ENCODE results near the gene GIPC2. TPM values are rescaled to one million over a fixed set of nuclear protein-coding genes. Genes with fewer than 3 reads are reported as not detected.

GIPC2 gene
- total RNA-seq, 2 experiments from 2014 or later: 0.17 TPM; not detected in 1

DNA sequence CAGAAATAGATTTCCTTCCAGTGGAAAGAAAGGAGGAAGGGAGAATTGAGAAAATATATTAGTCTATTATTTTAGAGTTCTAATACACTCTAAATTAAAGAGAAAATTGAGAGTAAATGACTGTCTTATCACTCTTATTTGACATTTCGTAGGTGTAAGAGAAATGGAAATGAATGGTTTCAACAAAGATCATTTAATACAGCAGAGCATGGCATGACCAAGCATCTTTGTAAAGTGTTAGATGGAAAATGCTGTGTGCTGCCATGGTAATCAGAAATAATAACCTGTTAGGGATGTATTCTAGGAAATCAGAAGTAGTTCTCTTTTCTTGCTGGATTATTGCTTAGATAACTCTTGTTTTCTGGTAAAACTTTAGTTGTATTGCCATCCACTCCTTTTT is 90.9 kb downstream of the GIPC2 start:
- no peaks in the 10 kb centered on the region for H3K36me3 Mint-ChIP-seq
- peaks cover 2% of the 10 kb centered on the region for H3K4me1 Mint-ChIP-seq (ENCODE audit: low read depth)
- H3K27me3 Mint-ChIP-seq: no peaks in the 10 kb centered on the region
- intact Hi-C loops (cut with micrococcal nuclease): no loop called here
- no peak for DNase-seq
- no peak overlapping the region for H3K4me3 Mint-ChIP-seq
- no peak overlapping the region for H3K27ac Mint-ChIP-seq
- no peaks in the 10 kb centered on the region for H3K9me3 Mint-ChIP-seq
- POLR2A ChIA-PET: no interaction called here
- CTCF ChIA-PET: no interaction called here

DNA sequence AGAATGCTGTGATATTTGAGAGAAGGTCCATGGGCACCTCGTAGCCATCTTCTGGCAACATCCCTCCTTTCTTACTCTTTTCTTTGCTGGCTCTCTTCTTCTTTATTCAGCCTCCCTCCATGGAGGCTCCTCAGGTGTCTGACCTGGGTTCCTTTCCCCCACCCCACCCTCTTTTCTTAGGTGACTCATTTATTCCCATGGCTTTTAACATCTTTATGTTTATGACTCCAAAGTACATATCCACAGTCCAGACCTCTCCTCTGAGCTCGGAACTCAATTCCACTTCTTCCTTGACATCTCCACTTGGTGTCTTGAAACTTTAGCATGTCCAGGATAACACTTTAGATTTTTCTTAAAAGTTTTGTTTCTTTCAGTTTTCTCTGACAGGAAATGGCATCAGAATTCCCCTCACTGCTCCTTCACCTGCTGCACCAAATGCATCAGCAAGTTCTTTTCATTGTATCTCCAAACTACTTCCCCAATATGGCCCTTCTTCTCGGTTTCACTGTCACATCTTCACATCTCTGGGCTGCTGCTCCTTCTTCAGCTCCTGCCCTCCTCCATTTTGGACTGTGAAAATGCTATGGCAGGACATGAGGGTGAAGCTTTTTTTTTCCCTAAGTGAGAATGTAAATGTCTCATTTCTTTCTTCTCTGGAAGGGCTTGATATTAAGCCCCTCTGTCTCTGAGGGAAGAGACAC is 95.9 kb downstream of the GIPC2 start:
- DNase-seq: no peak
- Mint-ChIP-seq H3K4me3 (no peak overlapping the region), H3K36me3 (no peaks in the 10 kb centered on the region), H3K4me1 (ENCODE audit: low read depth) (peaks cover 16% of the 10 kb centered on the region), H3K27me3 (no peaks in the 10 kb centered on the region), H3K27ac (no peak overlapping the region), H3K9me3 (no peaks in the 10 kb centered on the region)
- CTCF ChIA-PET: interaction anchor here (0.6 to 3.7 kb wide), 3 partner anchors 11 to 476 kb away, joined by 3 to 31 read pairs (median 4); no protein-coding TSS in a partner anchor
- POLR2A ChIA-PET: no interaction called here
- intact Hi-C loops (cut with micrococcal nuclease): no loop called here

DNA sequence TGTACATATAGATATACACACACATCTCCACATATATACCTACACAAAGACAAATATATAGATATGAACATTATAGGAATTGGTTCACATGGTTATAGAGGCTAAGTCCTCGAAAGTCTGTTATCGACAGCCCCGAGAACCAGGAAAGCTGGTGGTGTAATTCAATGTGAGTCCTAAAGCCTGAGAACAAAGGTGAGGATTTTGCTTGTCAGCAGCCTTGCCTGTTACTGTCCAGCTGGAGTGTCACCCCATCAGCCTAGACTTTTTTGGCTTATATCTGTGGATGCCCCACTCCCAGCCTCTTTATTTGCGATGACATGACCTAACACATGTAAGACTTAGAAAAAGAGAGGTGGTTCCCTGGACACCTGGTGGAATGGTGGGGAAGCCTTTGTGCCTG is 97.0 kb downstream of the GIPC2 start:
- H3K36me3 Mint-ChIP-seq: no peaks in the 10 kb centered on the region
- H3K4me3 Mint-ChIP-seq: peak overlapping the region; percentile 62
- no peaks in the 10 kb centered on the region for H3K27me3 Mint-ChIP-seq
- intact Hi-C loops (cut with micrococcal nuclease): no loop called here
- H3K9me3 Mint-ChIP-seq: no peaks in the 10 kb centered on the region
- H3K4me1 Mint-ChIP-seq (ENCODE audit: low read depth): peaks cover 16% of the 10 kb centered on the region
- ChIA-PET CTCF (interaction anchor here (1.3 to 3.7 kb wide), 3 partner anchors 12 to 475 kb away, joined by 3 to 31 read pairs (median 4); partner anchors contain the start of gene DNAJB4), POLR2A (no interaction called here)
- no peak for DNase-seq
- H3K27ac Mint-ChIP-seq: no peak overlapping the region

DNA sequence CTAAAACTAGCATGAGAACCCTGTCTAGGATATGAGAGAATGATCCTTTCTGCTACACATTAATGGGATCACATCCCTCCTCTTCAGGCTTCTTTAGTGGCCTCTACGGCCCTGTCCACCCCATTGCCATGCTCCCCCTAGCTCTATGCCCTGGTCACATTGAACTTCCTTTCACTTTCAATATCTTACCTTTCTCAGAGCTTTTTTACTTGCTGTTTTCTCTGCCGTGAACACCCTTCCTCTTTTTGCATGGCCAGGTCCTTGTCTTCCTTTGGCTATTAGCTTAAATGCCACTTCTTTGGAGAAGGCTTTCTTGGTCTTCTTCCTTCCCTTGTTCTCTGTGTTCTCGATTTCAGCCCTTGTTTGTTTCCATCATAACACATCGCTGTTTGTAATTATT is 97.4 kb downstream of the GIPC2 start:
- no peaks in the 10 kb centered on the region for H3K9me3 Mint-ChIP-seq
- peak overlapping the region; percentile 4 for H3K27ac Mint-ChIP-seq
- intact Hi-C loops (cut with micrococcal nuclease): no loop called here
- no peaks in the 10 kb centered on the region for H3K27me3 Mint-ChIP-seq
- POLR2A ChIA-PET: no interaction called here
- peak overlapping the region; percentile 62 for H3K4me3 Mint-ChIP-seq
- CTCF ChIA-PET: interaction anchor here (1.3 to 3.7 kb wide), 3 partner anchors 12 to 474 kb away, joined by 3 to 31 read pairs (median 4); partner anchors contain the start of gene DNAJB4
- H3K4me1 Mint-ChIP-seq (ENCODE audit: low read depth): peaks cover 16% of the 10 kb centered on the region
- no peaks in the 10 kb centered on the region for H3K36me3 Mint-ChIP-seq
- no peak for DNase-seq

DNA sequence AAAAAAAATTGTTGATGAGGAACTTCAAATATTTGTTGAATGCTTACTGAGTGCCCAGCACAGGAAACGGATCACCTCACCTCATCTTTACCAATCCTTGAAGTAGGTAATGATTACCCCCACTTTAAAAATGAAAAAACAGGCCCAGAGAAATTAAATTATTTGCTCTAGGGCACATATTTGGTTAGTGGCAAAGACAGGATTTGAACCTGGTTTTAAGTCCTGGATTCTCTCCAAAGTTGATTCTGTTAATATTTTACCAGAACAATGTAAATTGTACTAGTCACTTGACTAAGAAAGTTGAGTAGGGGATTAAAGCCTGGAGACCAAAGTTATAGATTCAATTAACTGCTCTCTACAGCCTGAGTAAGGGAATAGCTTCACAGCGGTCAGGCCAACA is 97.9 kb downstream of the GIPC2 start:
- Mint-ChIP-seq H3K27ac (no peak overlapping the region), H3K4me1 (ENCODE audit: low read depth) (peaks cover 16% of the 10 kb centered on the region), H3K36me3 (no peaks in the 10 kb centered on the region), H3K9me3 (no peaks in the 10 kb centered on the region), H3K4me3 (peak overlapping the region; percentile 62), H3K27me3 (no peaks in the 10 kb centered on the region)
- ChIA-PET CTCF (interaction anchor here (1.3 to 3.1 kb wide), 3 partner anchors 12 to 464 kb away, joined by 3 to 19 read pairs (median 18); partner anchors contain the start of gene DNAJB4), POLR2A (no interaction called here)
- DNase-seq: no peak
- intact Hi-C loops (cut with micrococcal nuclease): loop anchor here (2.0 kb wide), 1 partner anchor 461 kb away; no protein-coding TSS in a partner anchor

DNA sequence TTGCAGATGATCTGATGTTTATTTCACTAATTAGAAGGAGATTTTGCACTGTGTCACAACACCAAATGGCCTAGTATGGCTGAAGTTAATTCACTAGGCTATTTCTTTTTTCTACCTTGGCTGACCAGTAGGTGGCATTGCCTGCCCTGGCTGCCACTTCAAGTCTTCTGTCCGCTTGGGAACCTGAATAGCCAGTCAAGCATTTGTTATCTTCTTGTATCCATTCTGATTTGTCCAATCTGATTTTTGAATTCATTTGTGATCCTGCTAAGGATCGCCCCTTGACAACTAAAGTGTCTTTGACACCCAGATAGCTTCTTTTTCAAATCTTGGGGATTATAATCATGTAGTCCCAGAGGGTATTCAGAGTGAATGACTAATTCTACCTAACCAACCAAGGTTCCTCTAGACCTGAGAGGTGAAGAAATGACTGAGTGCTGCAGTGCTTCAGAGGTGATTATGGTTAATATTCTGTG is 99.4 kb downstream of the GIPC2 start:
- Mint-ChIP-seq H3K4me3 (no peak overlapping the region), H3K4me1 (ENCODE audit: low read depth) (peaks cover 16% of the 10 kb centered on the region), H3K9me3 (no peaks in the 10 kb centered on the region), H3K36me3 (no peaks in the 10 kb centered on the region), H3K27me3 (no peaks in the 10 kb centered on the region), H3K27ac (no peak overlapping the region)
- intact Hi-C loops (cut with micrococcal nuclease): loop anchor here (1.0 to 2.0 kb wide), 3 partner anchors 460 to 531 kb away; no protein-coding TSS in a partner anchor
- ChIA-PET POLR2A (no interaction called here), CTCF (interaction anchor here (0.9 to 3.1 kb wide), 7 partner anchors 10 to 531 kb away, joined by 3 to 19 read pairs (median 6); no protein-coding TSS in a partner anchor)
- peak; percentile 50 for DNase-seq

DNA sequence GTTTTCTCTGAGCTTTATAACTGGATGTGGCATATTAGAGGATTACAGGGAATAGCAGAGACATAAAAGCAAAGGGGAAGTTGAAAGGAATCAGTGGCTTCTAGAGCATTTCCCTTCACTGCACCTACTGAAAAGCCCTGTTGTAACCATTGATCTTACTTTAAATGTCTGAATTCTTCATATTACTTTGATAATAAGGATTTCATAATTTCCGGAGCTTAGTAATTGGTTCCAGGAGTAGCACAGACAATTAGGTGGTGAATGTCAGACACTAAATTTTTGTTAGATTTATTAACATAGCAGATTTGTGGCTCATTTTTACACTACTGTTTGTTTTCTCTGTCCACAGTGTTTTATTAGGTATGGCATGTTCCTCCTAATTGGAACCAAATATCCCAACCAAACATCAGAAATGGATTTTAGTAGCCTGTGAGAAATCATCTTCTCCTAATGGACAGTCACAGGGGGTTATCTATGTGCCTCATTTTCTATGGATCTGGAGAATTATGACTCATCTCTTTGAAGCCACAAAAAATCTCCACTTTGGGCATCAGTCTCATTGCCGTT is 100.5 kb downstream of the GIPC2 start:
- CTCF ChIA-PET: interaction anchor here (0.6 to 3.1 kb wide), 6 partner anchors 9 to 673 kb away, joined by 3 to 19 read pairs (median 9); no protein-coding TSS in a partner anchor
- POLR2A ChIA-PET: no interaction called here
- no peaks in the 10 kb centered on the region for H3K9me3 Mint-ChIP-seq
- no peak for DNase-seq
- H3K4me3 Mint-ChIP-seq: no peak overlapping the region
- intact Hi-C loops (cut with micrococcal nuclease): no loop called here
- peaks cover 16% of the 10 kb centered on the region for H3K4me1 Mint-ChIP-seq (ENCODE audit: low read depth)
- no peak overlapping the region for H3K27ac Mint-ChIP-seq
- no peaks in the 10 kb centered on the region for H3K36me3 Mint-ChIP-seq
- H3K27me3 Mint-ChIP-seq: no peaks in the 10 kb centered on the region

DNA sequence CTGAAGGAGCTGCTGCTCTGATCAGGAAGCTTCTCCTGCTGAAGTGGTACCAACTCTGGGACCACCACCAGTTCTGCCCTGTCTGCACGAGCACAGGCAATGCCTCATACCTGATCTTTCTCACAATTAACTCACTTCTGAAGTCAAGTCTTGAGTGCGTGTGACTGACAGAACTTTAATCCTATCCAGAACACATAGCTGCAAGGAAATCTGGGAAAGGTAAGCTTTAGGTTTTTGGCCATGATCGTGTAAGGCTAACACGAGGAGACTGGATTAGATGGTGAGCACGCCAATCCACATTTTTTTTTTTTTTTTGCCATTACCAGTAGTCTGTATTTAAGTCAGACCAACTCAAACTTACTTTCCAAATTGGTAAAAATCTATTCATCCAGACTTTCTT is 101.3 kb downstream of the GIPC2 start:
- no peak for DNase-seq
- CTCF ChIA-PET: interaction anchor here (0.6 to 2.7 kb wide), 7 partner anchors 8 to 672 kb away, joined by 3 to 12 read pairs (median 4); no protein-coding TSS in a partner anchor
- no peaks in the 10 kb centered on the region for H3K27me3 Mint-ChIP-seq
- intact Hi-C loops (cut with micrococcal nuclease): no loop called here
- H3K4me3 Mint-ChIP-seq: no peak overlapping the region
- no peak overlapping the region for H3K27ac Mint-ChIP-seq
- no peaks in the 10 kb centered on the region for H3K36me3 Mint-ChIP-seq
- no peaks in the 10 kb centered on the region for H3K9me3 Mint-ChIP-seq
- POLR2A ChIA-PET: interaction anchor here (0.7 kb wide), 1 partner anchor 343 kb away, joined by 4 read pairs; no protein-coding TSS in a partner anchor
- peaks cover 11% of the 10 kb centered on the region for H3K4me1 Mint-ChIP-seq (ENCODE audit: low read depth)

DNA sequence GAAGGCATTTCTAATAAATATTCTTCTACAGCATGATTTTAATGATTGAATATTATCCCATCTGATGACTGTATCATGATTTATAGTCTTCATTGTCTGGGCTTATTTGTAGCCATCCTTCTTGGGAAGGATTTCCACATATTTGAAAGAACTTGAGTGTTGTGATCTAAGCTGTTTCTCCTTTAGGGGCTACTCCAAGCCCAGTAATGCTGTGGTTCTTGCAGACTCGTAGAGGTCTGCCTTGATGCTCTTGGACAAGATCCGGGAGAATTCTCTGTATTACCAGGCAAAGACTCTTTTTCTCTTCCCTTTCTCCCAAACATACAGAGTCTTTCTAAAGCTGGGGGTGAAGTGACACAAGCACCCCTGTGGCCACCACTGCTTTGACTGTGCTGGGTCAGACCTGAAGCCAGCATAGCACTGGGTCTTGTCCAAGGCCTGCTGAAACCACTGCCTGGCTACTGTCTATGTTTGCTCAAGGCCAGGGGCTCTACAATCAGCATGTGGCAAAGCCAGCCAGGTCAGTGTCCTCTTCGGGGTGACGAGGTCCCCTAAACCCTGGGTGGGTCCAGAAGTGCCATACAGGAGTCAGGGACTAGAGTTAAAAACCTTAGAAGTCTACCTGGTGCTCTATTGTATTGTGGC is 107.4 kb downstream of the GIPC2 start:
- no peaks in the 10 kb centered on the region for H3K36me3 Mint-ChIP-seq
- no peaks in the 10 kb centered on the region for H3K9me3 Mint-ChIP-seq
- ChIA-PET POLR2A (no interaction called here), CTCF (no interaction called here)
- peaks cover 9% of the 10 kb centered on the region for H3K27me3 Mint-ChIP-seq
- no peak for DNase-seq
- no peaks in the 10 kb centered on the region for H3K4me1 Mint-ChIP-seq (ENCODE audit: low read depth)
- intact Hi-C loops (cut with micrococcal nuclease): no loop called here
- H3K4me3 Mint-ChIP-seq: no peak overlapping the region
- no peak overlapping the region for H3K27ac Mint-ChIP-seq

DNA sequence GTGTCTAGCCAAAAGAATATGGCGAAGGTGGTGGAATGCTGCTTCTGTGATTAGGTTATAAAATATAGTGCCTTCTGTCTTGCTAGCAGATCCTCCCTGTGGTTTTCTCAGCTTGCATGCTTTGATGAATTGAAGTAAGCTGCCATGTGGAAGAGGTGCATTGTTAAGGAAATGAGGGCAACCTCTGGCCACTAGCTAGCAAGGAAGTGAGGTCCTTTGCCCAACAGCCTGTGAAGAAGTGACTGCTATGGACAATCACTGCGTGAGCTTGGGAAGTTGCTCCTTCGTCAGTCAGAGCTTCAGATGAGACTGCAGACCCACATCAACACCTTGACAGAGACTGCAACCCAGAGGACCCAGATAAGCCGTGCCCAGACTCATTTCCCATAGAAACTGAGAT is 109.4 kb downstream of the GIPC2 start:
- Mint-ChIP-seq H3K9me3 (no peaks in the 10 kb centered on the region), H3K36me3 (no peaks in the 10 kb centered on the region), H3K27ac (no peak overlapping the region), H3K27me3 (peaks cover 9% of the 10 kb centered on the region), H3K4me1 (ENCODE audit: low read depth) (no peaks in the 10 kb centered on the region), H3K4me3 (no peak overlapping the region)
- CTCF ChIA-PET: interaction anchor here (3.1 kb wide), 1 partner anchor 9 kb away, joined by 12 read pairs; no protein-coding TSS in a partner anchor
- POLR2A ChIA-PET: no interaction called here
- intact Hi-C loops (cut with micrococcal nuclease): no loop called here
- DNase-seq: no peak

DNA sequence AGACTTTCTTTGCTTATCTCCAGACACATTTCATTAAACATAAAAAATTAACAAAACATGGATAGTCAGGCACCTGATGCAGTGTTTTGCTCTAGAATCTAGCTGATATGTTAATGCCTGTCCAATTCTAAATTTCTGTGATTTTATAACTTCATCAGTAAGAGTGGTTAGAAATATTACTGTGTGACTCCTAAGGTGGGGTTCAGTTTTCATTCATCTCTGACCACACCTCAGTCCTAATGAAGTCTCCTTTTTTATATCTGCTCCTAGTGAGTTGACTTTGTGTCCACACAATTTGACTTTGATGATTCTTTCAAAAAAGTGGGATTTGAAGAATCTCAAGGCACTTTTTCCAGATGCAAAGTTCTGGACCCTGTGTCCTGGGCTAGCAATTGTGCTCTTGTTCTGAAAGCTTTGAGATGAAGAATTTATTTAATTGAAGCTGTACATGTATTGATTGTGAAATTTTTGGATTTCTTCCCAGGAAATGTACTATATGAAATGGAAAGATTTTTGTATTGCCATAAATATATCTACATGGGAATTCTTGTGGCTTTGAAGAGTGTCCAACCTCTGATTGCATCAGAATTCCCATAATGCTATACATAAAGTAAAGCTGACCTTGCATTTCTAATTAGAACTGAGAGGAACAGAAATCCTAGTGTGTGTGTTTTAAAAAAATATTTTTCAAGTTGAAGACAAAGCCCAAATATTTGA is 111.2 kb downstream of the GIPC2 start:
- no peaks in the 10 kb centered on the region for H3K4me1 Mint-ChIP-seq (ENCODE audit: low read depth)
- POLR2A ChIA-PET: no interaction called here
- DNase-seq: no peak
- H3K4me3 Mint-ChIP-seq: no peak overlapping the region
- H3K9me3 Mint-ChIP-seq: no peaks in the 10 kb centered on the region
- no peak overlapping the region for H3K27ac Mint-ChIP-seq
- intact Hi-C loops (cut with micrococcal nuclease): no loop called here
- H3K27me3 Mint-ChIP-seq: peaks cover 11% of the 10 kb centered on the region
- CTCF ChIA-PET: interaction anchor here (3.1 kb wide), 1 partner anchor 11 kb away, joined by 12 read pairs; no protein-coding TSS in a partner anchor
- no peaks in the 10 kb centered on the region for H3K36me3 Mint-ChIP-seq

DNA sequence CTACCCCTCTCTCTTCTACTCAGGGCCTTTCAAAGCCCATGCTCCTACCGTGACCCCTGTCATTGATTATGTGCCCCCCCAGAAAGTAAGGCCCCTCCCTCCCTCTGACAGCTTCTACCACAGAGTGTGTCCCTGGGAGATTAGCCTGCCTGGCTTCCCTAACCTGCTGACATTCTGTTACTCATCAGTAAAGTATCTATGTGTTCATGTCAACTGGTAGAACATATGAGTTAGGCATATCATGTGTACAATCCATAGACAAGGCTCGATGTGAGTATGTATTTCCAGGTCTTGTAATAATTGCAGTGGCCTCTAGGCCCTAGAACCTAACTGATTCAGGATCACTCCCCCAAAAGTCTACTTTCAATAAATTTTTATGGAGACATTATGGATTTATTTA is 120.0 kb downstream of the GIPC2 start:
- Mint-ChIP-seq H3K4me1 (ENCODE audit: low read depth) (no peaks in the 10 kb centered on the region), H3K4me3 (no peak overlapping the region), H3K27ac (no peak overlapping the region), H3K27me3 (peaks cover 2% of the 10 kb centered on the region), H3K36me3 (no peaks in the 10 kb centered on the region), H3K9me3 (no peaks in the 10 kb centered on the region)
- intact Hi-C loops (cut with micrococcal nuclease): no loop called here
- no peak for DNase-seq
- CTCF ChIA-PET: no interaction called here
- POLR2A ChIA-PET: no interaction called here
